H9 (cell line): ENCODE results near the gene LRRK1. TPM values are rescaled to one million over a fixed set of nuclear protein-coding genes. Genes with fewer than 3 reads are reported as not detected.

Source experiments
- DNase-seq: peaks from one replicate; pipeline ENCODE4 v3.0.0-alpha.2; 2017
- H2AFZ ChIP-seq: one replicate; pipeline ENCODE4 v1.6.1; 2013; ENCODE audit warnings: mild to moderate bottlenecking, low read length, control low read depth, moderate library complexity
- H2AK5ac ChIP-seq: 2 replicates; pipeline ENCODE4 v1.6.1; 2013; ENCODE audit warnings: low read length, control low read depth, mixed read lengths; ENCODE audit not compliant: insufficient read length
- H2BK120ac ChIP-seq: one replicate; pipeline ENCODE4 v1.6.1; 2013; ENCODE audit warnings: low read depth, mild to moderate bottlenecking, low read length, control low read depth, inconsistent platforms; ENCODE audit not compliant: poor library complexity, severe bottlenecking
- H2BK12ac ChIP-seq: 2 replicates; pipeline ENCODE4 v1.6.1; 2013; ENCODE audit warnings: low read length, control low read depth, mixed read lengths, low read depth; ENCODE audit not compliant: insufficient read length
- H2BK15ac ChIP-seq: 2 replicates; pipeline ENCODE4 v1.6.1; 2013; ENCODE audit warnings: low read depth, low read length, control low read depth
- H2BK20ac ChIP-seq: one replicate; pipeline ENCODE4 v1.6.1; 2013; ENCODE audit warnings: low read depth, mild to moderate bottlenecking, low read length, control low read depth, inconsistent platforms; ENCODE audit not compliant: poor library complexity, severe bottlenecking
- H2BK5ac ChIP-seq: 2 replicates; pipeline ENCODE4 v1.6.1; 2013; ENCODE audit warnings: low read length, control low read depth, mixed read lengths; ENCODE audit not compliant: insufficient read length
- H3K14ac ChIP-seq: 2 replicates; pipeline ENCODE4 v1.6.1; 2013; ENCODE audit warnings: low read length, control low read depth; ENCODE audit not compliant: insufficient read depth
- H3K18ac ChIP-seq: 2 replicates; pipeline ENCODE4 v1.6.1; 2013; ENCODE audit warnings: low read depth, mild to moderate bottlenecking, mixed read lengths, low read length, control low read depth; ENCODE audit not compliant: insufficient read length
- H3K23ac ChIP-seq: 2 replicates; pipeline ENCODE4 v1.6.1; 2013; ENCODE audit warnings: low read length, control low read depth, mixed read lengths, low read depth; ENCODE audit not compliant: insufficient read length
- H3K23me2 ChIP-seq: 2 replicates; pipeline ENCODE4 v1.6.1; 2013; ENCODE audit warnings: low read depth, mild to moderate bottlenecking, mixed read lengths, low read length, control low read depth; ENCODE audit not compliant: insufficient read length, poor library complexity, severe bottlenecking
- H3K27ac ChIP-seq: 2 replicates; pipeline ENCODE4 v1.5.1; 2013; ENCODE audit warnings: low read length, control low read depth, mixed read lengths, low read depth; ENCODE audit not compliant: insufficient read length
- H3K27me3 ChIP-seq: 2 replicates; pipeline ENCODE4 v1.6.1; 2013; ENCODE audit warnings: low read length, control low read depth, inconsistent platforms; ENCODE audit not compliant: insufficient read depth
- H3K4ac ChIP-seq: 2 replicates; pipeline ENCODE4 v1.6.1; 2013; ENCODE audit warnings: low read depth, mild to moderate bottlenecking, control low read depth, inconsistent platforms, low read length, moderate library complexity
- H3K4me1 ChIP-seq: 2 replicates; pipeline ENCODE4 v1.6.1; 2013; ENCODE audit warnings: low read length, control low read depth, inconsistent platforms; ENCODE audit not compliant: insufficient read depth
- H3K4me2 ChIP-seq: 2 replicates; pipeline ENCODE4 v1.6.1; 2013; ENCODE audit warnings: low read length, control low read depth, mixed read lengths; ENCODE audit not compliant: insufficient read length, insufficient read depth
- H3K56ac ChIP-seq: 2 replicates; pipeline ENCODE4 v1.6.1; 2013; ENCODE audit warnings: low read depth, mild to moderate bottlenecking, mixed read lengths, low read length, control low read depth; ENCODE audit not compliant: insufficient read length
- H3K79me1 ChIP-seq: 2 replicates; pipeline ENCODE4 v1.6.1; 2013; ENCODE audit warnings: low read depth, mild to moderate bottlenecking, moderate library complexity, low read length, control low read depth, inconsistent platforms; ENCODE audit not compliant: insufficient read depth, poor library complexity, severe bottlenecking
- H3K79me2 ChIP-seq: 2 replicates; pipeline ENCODE4 v1.6.1; 2013; ENCODE audit warnings: low read length, control low read depth, inconsistent platforms; ENCODE audit not compliant: insufficient read depth
- H3K9ac ChIP-seq: 2 replicates; pipeline ENCODE4 v1.6.1; 2013; ENCODE audit warnings: low read length, control low read depth, mixed read lengths; ENCODE audit not compliant: insufficient read length; ENCODE audit errors: extremely low read depth
- H3K9me3 ChIP-seq: one replicate; pipeline ENCODE4 v1.6.1; 2013; ENCODE audit warnings: low read depth, low read length, inconsistent platforms; ENCODE audit not compliant: control insufficient read depth
- H3T11ph ChIP-seq: one replicate; pipeline ENCODE4 v1.6.1; 2013; ENCODE audit warnings: mild to moderate bottlenecking, low read length, control low read depth, inconsistent platforms
- H4K20me1 ChIP-seq: one replicate; pipeline ENCODE4 v1.6.1; 2013; ENCODE audit not compliant: control insufficient read depth, insufficient read length, insufficient read depth
- H4K5ac ChIP-seq: 2 replicates; pipeline ENCODE4 v1.6.1; 2013; ENCODE audit warnings: low read depth, mild to moderate bottlenecking, mixed read lengths, low read length, control low read depth; ENCODE audit not compliant: insufficient read length
- H4K8ac ChIP-seq: replicated peaks from 2 replicates; pipeline ENCODE4 v1.6.1; 2013; ENCODE audit warnings: low read length, control low read depth, mixed read lengths, low read depth; ENCODE audit not compliant: insufficient read length
- H4K91ac ChIP-seq: 2 replicates; pipeline ENCODE4 v1.6.1; 2013; ENCODE audit warnings: low read depth, mild to moderate bottlenecking, moderate library complexity, mixed read lengths, low read length, control low read depth; ENCODE audit not compliant: insufficient read length
- H3K27ac Mint-ChIP-seq, 3 experiments: 2 replicates in 2 of 3; 3 replicates in 1 of 3; pipeline ENCODE4 v1.8.0; 2020 to 2021; ENCODE audit warnings: mixed read lengths in 3 of 3, mild to moderate bottlenecking in 1 of 3, moderate library complexity in 1 of 3
- H3K27me3 Mint-ChIP-seq: 2 replicates; pipeline ENCODE4 v1.8.0; 2021; ENCODE audit warnings: low read depth, mild to moderate bottlenecking, moderate library complexity, mixed read lengths
- H3K36me3 Mint-ChIP-seq, 3 experiments: 2 replicates in 2 of 3; 3 replicates in 1 of 3; pipeline ENCODE4 v1.8.0; 2020 to 2021; ENCODE audit warnings: low read depth in 3 of 3, mixed read lengths in 3 of 3; ENCODE audit not compliant: insufficient read depth in 1 of 3
- H3K4me1 Mint-ChIP-seq, 2 experiments: 2 replicates each; pipeline ENCODE4 v1.8.0; 2020; ENCODE audit warnings: mixed read lengths in 2 of 2
- H3K4me3 Mint-ChIP-seq, 2 experiments: 2 replicates in 1 of 2; 3 replicates in 1 of 2; pipeline ENCODE4 v1.8.0; 2020 to 2021; ENCODE audit warnings: mild to moderate bottlenecking in 2 of 2, mixed read lengths in 2 of 2, moderate library complexity in 1 of 2
- H3K9me3 Mint-ChIP-seq, 2 experiments: 2 replicates in 1 of 2; 3 replicates in 1 of 2; pipeline ENCODE4 v1.8.0; 2020; ENCODE audit warnings: mild to moderate bottlenecking in 2 of 2, mixed read lengths in 2 of 2, moderate library complexity in 1 of 2
- CTCF ChIP-seq: fragments of 200-600 bp; sonication (generic); conservative IDR thresholded peaks from 3 replicates; pipeline ENCODE4 v1.8.0; 2021; ENCODE audit warnings: antibody characterized with exemption, mild to moderate bottlenecking
- WGBS: extraction: QIAGEN DNeasy Blood & Tissue Kit; methylation state at CpG from one replicate; pipeline ENCODE4 v1.1.7; 2013; ENCODE audit warnings: missing lambda C conversion rate, low lambda C conversion rate, mixed read lengths; ENCODE audit not compliant: insufficient read length; ENCODE audit errors: extremely low coverage; 5-methylcytosine and 5-hydroxymethylcytosine counted together
- total RNA-seq: library from RNA; stranded (reverse); gene quantifications from 2 replicates; pipeline ENCODE4 v1.2.1, GENCODE V29; 2021

Gene LRRK1
- total RNA-seq, 1 experiment from 2014 or later, result 4.0 TPM

- Histone ChIP-seq H2BK5ac (no peak overlapping the region), H3K4me1 (no peaks in the 10 kb centered on the region), H2AK5ac (no peak overlapping the region), H3K4ac (no peak overlapping the region), H3K27ac (no peak overlapping the region), H3K23ac (no peak overlapping the region), H4K5ac (no peak overlapping the region), H4K20me1 (no peaks in the 10 kb centered on the region), H2BK20ac (no peak overlapping the region), H3K27me3 (no peaks in the 10 kb centered on the region), H4K91ac (no peak overlapping the region), H3K79me2 (no peaks in the 10 kb centered on the region), H3K23me2 (no peaks in the 10 kb centered on the region), H3K79me1 (no peaks in the 10 kb centered on the region), H3T11ph (no peak overlapping the region), H2BK120ac (no peak overlapping the region), H2BK12ac (no peak overlapping the region), H2AFZ (no peak overlapping the region), H4K8ac (no peak overlapping the region), H3K18ac (no peak overlapping the region), H3K56ac (no peak overlapping the region), H3K4me2 (no peak overlapping the region), H3K14ac (no peak overlapping the region), H3K9me3 (no peaks in the 10 kb centered on the region), H3K9ac (no peak overlapping the region), H2BK15ac (no peak overlapping the region)
- no peaks in the 10 kb centered on the region; a peak in 1 of 5 replicates for H3K9me3 Mint-ChIP-seq
- no CpG with 5 or more reads among the region's 22 CpGs for WGBS
- H3K4me1 Mint-ChIP-seq, result peaks cover 27 to 44% of the 10 kb centered on the region in 2 experiments
- H3K27ac Mint-ChIP-seq, result no peak overlapping the region; a peak in 1 of 7 replicates
- no peaks in the 10 kb centered on the region for H3K36me3 Mint-ChIP-seq
- TF ChIP-seq CTCF, result no peak
- H3K4me3 Mint-ChIP-seq, result no peak overlapping the region
- no peak for DNase-seq
- H3K27me3 Mint-ChIP-seq, result peaks cover 59% of the 10 kb centered on the region
Observed at GRCh38 chr15:101049856-101050622, 130.9 kb downstream of the LRRK1 start.
